ENCODE results near the gene KIAA0513.

KIAA0513 gene

GRCh38 chr16:85092309-85092708 is 64.7 kb downstream of the KIAA0513 start:
- DNase-seq, result no peak

- DNase-seq, result no peak
Measured at GRCh38 chr16:85092851-85093250, 65.3 kb downstream of the KIAA0513 start.

DNA sequence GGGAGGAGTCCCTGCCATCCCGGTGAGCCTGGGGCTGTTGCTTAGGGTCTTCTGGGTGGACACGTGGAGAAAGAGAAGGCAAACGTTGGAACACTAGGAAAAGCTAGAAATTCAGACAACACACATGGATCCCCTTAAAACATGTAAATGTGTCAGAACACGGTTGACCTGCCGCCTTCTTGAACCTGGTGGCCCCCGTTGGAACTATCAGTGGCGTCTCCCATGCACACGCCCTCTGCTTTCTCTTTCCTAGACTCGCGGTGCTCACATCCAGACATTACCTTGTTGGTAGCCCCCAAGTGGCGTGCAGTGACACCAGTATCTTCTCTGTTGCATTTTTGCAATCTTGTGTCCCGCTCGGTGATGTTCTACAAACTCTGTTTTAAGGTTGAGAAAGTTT is 66.1 kb downstream of the KIAA0513 start:
- no peak for DNase-seq

GRCh38 chr16:85094176-85094805 is 66.7 kb downstream of the KIAA0513 start:
- no peak for DNase-seq

DNA sequence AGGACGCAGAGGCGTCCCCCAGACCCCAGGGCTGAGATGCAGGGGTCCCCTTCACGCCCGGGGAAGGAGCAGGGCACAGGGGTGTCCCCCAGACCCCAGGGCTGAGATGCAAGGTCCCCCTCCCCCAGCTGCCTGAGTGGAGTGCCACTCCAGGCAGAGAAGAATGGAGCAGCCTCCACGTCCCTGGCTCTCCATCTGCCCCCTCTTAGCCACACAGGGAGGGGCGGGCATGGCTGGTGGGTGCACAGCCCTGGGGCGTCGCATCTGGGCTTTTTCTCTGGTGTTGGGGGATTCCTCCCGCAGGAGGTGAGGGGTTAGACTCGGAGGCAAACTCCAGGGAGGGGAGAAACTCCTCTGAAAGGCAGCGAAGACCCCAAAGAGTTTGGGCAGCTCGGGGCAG is 67.2 kb downstream of the KIAA0513 start:
- DNase-seq, result no peak

DNA sequence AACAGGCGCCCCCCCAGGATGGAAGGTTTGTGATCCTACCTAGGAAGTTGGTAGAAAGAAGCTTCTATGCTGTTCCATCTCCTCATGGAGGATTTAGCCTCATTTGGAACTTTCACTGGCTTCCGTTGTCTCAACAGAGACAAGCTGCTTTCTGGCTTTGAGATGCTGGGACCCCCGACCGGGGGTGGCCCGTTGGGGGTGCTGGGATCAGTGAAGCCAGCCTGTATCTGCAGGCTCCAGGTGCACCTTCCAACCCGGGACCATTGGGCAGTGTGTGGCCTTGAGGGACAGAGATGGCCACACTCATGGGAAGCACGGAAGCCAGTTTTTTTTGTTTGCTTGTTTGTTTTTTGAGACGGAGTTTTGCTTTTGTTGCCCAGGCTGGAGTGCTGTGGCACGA is 69.3 kb downstream of the KIAA0513 start:
- no peak for DNase-seq

DNA sequence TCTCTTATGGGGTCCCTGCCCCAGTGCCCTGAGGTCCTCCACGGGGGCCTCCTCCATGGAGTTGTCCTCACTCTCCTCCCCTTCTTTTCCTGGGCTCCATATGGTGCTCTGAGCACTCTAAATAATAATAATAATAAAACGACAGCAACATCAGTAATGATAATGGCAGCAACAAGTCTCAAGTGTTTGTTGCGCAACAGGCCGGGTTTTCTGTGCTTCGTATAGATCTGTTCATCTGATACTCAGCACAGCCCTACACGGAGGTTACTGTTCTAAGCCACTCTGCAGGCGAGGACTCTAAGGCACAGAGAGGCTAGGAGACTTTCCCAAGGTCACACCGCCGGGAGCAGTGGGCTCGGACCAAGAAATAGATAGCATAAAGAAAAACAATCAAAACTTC is 71.0 kb downstream of the KIAA0513 start:
- DNase-seq, result no peak

GRCh38 chr16:85100265-85100664 is 72.7 kb downstream of the KIAA0513 start:
- DNase-seq, result no peak

- DNase-seq, result no peak
Measured at GRCh38 chr16:85101956-85102630, 74.5 kb downstream of the KIAA0513 start.

DNA sequence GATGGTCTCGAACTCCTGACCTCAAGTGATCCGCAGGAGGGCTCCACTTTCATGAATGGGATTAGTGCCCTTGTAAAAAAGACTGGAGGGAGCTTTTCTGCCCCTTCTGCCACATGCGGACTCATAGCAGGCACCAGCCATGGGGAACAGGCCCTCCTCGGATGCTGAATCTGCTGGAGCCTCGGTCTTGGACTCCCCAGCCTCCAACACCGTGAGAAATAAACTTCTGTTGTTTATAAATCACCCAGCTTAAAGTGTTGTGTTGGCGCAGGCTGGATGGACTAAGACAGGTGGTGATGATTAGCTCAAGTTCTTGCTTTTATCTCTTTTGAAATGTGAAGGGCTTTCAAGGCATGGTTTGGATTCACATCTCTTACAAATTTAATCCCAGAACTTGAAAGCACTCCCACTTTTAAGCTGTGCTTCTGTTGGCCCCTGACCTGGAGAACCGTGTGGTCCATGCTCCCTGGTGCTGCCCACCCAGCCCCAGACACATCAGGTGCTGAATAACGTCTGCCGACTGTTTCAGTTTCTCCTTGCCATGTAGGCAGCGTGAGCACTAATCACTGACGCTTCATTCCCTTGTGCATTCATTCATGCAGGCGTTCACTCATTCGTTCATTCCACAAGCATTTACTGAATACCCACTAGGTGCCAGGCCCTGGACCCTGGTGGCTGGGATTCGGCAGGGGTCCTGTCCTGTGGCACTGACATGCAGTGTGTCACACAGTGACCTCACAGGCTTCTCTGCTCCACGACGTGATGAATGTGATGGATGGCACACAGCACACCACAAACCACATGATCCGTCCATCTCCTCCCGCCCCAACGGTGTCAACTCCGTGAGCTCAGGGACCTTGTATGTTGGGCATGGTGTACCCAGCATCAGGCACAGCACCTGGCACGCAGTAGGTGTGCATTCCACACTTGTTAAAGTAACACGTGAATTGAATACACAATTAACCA is 75.8 kb downstream of the KIAA0513 start:
- DNase-seq, result no peak

DNA sequence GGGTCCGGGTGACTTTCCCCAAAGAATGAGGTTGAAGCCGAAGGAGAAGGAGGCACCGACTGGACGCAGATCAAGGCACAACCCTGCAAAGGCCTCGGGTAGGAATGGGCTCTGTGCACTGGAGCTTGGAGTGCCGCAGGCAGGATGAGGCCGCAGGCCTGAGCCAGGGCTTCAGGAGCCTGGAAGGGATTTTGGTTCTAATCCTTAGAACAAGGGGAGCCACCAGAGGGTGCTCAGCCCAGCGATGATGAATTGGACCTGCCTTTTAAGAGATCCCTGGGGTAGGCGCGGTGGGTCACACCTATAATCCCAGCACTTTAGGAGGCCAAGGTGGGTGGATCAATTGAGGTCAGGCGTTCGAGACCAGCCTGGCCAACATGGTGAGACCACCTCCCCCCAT is 76.6 kb downstream of the KIAA0513 start:
- DNase-seq, result no peak

GRCh38 chr16:85104821-85105391 is 77.3 kb downstream of the KIAA0513 start:
- DNase-seq, result peak; percentile 47

DNA sequence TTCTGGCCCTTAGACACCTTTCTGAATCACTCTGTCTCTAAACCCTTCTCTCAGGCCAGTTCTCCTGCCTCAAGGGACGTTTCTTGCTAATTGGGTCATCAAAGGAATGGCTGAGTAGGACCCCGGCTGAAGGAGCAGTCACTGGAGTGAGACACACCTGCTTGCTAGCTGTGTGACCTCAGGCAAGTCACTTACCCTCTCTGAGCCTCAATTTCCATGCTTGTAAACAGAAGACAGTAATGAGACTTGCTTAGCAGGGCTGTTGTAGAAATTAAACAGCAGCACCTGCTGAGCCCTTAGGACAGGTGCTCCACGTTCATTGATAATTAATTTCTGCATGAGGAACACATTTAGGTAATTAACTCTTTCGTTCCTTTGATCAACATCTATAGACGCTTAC is 77.9 kb downstream of the KIAA0513 start:
- DNase-seq, result no peak

- no peak for DNase-seq
Measured at GRCh38 chr16:85107083-85107482, 79.5 kb downstream of the KIAA0513 start.

GRCh38 chr16:85107532-85107931 is 79.9 kb downstream of the KIAA0513 start:
- DNase-seq, result no peak

DNA sequence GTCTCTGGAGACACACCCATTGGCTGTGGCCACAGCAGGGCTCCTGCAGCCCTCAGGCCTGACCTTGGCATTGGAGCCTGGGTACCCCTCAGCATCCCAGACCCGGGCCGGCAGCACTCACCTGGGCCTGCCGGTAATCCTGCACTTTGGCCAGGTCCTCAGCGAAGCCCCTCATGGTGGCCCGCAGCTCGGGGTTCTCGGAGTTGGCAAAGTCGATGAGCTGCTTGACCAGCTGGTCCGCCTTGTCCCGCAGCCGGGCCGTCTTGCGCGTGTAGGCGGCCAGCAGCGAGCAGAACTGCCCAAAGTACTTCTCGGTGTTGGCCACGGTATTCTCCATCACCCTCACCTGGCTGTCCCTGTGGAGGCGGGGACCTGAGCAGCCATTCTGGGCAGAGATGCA is 82.5 kb downstream of the KIAA0513 start:
- DNase-seq, result no peak

DNA sequence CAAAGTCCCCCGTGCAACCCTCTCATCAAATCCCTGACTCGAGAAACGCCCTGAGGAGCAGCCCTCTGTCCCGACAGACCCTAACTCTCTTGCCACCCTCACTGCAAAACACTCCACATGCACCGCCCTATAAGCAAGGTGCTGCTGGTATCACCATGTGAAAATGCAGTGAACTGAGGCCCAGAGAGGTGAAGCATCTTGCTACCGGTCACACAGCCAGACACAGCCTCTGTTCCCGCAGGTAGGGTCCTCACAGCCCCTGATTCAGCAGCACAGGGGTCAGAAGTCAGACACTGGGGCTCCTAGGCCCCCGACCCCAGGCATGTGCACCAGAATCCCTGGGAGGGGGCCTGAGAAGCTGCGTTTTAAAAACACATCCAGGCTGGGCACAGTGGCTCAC is 83.6 kb downstream of the KIAA0513 start:
- no peak for DNase-seq

DNA sequence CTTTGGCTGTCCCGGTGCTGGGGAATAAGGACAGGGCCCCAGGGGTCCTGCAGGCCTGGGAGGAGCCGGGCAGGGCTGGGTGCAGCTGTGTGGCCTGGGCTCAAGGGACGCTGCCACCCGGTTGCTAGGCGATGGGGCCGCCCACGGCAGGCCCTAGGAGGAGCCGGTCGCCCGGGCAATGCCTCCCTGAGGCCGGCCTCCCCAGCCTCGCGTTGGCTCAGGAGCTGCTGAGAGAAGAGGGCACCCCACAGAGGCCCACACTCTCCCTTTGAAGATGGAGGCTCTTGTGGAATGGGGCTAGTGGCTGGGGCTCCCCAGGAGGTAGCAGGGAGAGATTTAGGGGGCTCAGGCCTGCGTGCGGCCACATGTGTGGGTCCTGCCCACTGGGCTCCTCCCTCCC is 84.8 kb downstream of the KIAA0513 start, which contains the start of gene CIBAR2:
CIBAR2 (minus strand) TSS at position 109 of the 400 bp plus-strand sequence. CDS start 120 bp downstream, outside the sequence.
- no peak for DNase-seq

DNA sequence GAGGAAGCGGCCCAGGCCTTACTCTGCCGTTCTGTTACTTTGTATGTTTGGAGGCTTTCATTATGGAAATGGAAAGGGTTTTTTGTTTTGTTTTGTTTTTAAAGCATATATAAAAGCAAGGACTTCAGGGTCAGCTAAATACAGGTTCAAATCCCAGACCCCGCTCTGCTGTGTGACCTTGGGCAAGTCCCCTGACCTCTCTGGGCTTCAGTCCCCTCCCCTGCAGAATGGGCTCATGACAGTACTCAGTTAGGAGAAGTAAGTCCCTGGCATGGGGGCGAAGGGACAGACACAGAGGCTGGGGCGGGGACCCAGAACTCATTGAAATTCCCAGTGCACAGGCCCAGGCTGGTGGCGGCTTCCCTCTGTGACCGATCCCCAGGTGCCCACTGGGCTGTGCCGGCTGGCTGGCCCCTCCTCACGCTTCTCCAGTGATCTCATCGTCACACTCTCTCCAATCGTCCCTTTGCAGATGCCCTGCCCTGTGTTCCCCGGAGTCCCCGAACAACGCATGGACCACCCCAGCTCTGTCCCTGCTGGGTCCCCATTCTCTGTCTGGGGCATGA is 85.7 kb downstream of the KIAA0513 start:
- DNase-seq, result no peak

DNA sequence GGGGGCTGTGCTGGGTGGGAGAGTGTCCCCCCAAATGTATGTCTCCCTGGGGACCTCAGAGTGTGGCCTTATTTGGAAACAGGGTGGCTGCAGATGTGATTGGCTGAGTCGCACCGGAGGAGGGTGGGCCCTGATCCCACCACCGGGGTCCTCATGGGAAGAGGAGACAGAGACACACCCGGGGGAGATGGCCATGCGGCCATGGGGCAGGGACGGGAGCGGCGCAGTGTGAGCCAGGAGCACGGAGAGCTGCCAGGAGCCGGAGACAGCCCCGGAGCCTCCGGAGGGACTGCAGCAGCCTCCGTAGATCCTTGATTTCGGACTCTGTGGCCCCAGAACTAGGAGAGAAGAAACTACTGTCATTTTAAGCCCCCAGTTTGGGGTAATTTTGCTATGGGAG is 86.3 kb downstream of the KIAA0513 start:
- no peak for DNase-seq

DNA sequence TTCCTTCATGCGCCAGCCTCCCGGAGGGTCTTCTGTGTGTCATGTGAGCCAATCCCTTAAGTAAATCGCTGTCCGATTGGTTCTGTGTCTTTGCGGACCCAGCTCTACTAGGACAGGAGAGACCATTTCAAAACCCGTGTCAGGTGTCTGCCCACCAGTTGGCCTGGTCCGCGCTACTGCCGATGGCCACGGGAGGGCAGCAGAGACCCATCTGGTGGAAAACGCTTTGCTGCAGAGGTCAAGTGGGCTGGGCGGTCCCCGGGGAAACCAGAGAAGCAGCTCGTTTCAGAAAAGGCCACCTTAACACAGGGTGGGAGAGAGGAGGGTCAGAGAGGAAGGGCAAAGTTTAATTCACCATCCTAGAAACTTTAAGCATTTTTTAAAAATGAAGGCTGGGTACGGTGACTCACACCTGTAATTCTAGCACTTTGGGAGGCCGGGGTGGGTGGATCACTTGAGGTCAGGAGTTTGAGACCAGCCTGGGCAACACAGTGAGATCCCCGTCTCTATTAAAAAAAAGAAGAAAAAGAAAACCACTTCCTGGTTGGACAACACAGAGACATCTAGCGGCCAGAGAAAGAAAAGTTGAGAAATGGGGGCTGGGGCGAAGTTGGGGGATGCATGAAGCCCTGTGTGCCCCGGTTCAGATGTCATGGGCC is 87.4 kb downstream of the KIAA0513 start:
- peak; percentile 81 for DNase-seq

DNA sequence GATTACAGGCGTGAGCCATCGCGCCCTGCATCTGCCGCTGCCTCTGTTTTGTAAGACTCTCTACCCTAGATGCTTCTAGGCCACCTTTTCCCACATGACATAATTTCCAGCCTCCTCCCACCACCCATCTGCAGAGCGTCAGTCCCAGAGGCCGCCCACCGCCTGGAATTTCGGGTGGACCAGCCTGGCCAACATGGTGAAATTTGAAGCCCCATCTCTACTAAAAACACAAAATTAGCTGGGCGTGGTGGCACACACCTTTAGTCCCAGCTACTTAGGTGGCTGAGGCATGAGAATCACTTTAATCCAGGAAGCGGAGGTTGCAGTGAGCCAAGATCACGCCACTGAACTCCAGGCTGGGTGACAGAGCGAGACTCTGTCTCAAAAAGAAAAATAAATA is 89.8 kb downstream of the KIAA0513 start:
- DNase-seq, result no peak

Measured in CD4-positive, alpha-beta T cell treated with Interleukin-6 for 4 hours (primary cell).